Measurements from ENCODE around the gene EP300.
"Not testable (repeated sequence)": the region's sequence is repeated elsewhere in the genome, so short reads cannot be mapped to it uniquely, and the experiment has no call there.

The EP300 gene

GRCh38 chr22:41092023-41092817 lies at the start of gene EP300:
TSS of gene EP300 (plus strand) at chr22:41092592. CDS start at chr22:41093005, 413 bp downstream.
- DNase-seq (ENCODE audit: low read depth), result peak; percentile 88

GRCh38 chr22:41043722-41044121 lies 48.7 kb upstream of the EP300 start:
- no peak for DNase-seq (ENCODE audit: low read depth)

GRCh38 chr22:41045575-41045974 lies 46.8 kb upstream of the EP300 start:
- not testable (repeated sequence) for DNase-seq (ENCODE audit: low read depth)

- DNase-seq (ENCODE audit: low read depth), result no peak
Observed at GRCh38 chr22:41047801-41048211, 44.6 kb upstream of the EP300 start.

GRCh38 chr22:41048345-41048744 lies 44.0 kb upstream of the EP300 start:
- DNase-seq (ENCODE audit: low read depth), result not testable (repeated sequence)

- DNase-seq (ENCODE audit: low read depth), result no peak
Observed at GRCh38 chr22:41048791-41049717, 43.3 kb upstream of the EP300 start.

- DNase-seq (ENCODE audit: low read depth), result not testable (repeated sequence)
Observed at GRCh38 chr22:41049795-41050194, 42.6 kb upstream of the EP300 start.

GRCh38 chr22:41050883-41051282 lies 41.5 kb upstream of the EP300 start:
- DNase-seq (ENCODE audit: low read depth), result no peak

- DNase-seq (ENCODE audit: low read depth), result no peak
Observed at GRCh38 chr22:41052661-41053490, 39.5 kb upstream of the EP300 start.

- DNase-seq (ENCODE audit: low read depth), result no peak
Observed at GRCh38 chr22:41057076-41057475, 35.3 kb upstream of the EP300 start.

- DNase-seq (ENCODE audit: low read depth), result no peak
Observed at GRCh38 chr22:41062146-41062545, 30.2 kb upstream of the EP300 start.

- DNase-seq (ENCODE audit: low read depth), result not testable (repeated sequence)
Observed at GRCh38 chr22:41064326-41064725, 28.1 kb upstream of the EP300 start.

GRCh38 chr22:41066341-41066740 lies 26.1 kb upstream of the EP300 start:
- not testable (repeated sequence) for DNase-seq (ENCODE audit: low read depth)

- not testable (repeated sequence) for DNase-seq (ENCODE audit: low read depth)
Observed at GRCh38 chr22:41067968-41068367, 24.4 kb upstream of the EP300 start.

GRCh38 chr22:41070665-41071331 lies 21.6 kb upstream of the EP300 start:
- no peak for DNase-seq (ENCODE audit: low read depth)

- no peak for DNase-seq (ENCODE audit: low read depth)
Observed at GRCh38 chr22:41074061-41074460, 18.3 kb upstream of the EP300 start.

- DNase-seq (ENCODE audit: low read depth), result no peak
Observed at GRCh38 chr22:41074466-41074865, 17.9 kb upstream of the EP300 start.

- DNase-seq (ENCODE audit: low read depth), result no peak
Observed at GRCh38 chr22:41074941-41075710, 17.3 kb upstream of the EP300 start.

- DNase-seq (ENCODE audit: low read depth), result no peak
Observed at GRCh38 chr22:41075946-41076345, 16.4 kb upstream of the EP300 start.

- DNase-seq (ENCODE audit: low read depth), result no peak
Observed at GRCh38 chr22:41076857-41077256, 15.5 kb upstream of the EP300 start.

GRCh38 chr22:41078931-41079330 lies 13.5 kb upstream of the EP300 start:
- no peak for DNase-seq (ENCODE audit: low read depth)

Measured in T-helper 22 cell (primary cell).